GM12878 (cell line): Measurements from ENCODE around the gene LRP1. TPM values are rescaled to one million over a fixed set of nuclear protein-coding genes. Genes with fewer than 3 reads are reported as not detected.
A peak's percentile ranks its signal among the peaks of the same experiment; 100 is the strongest.

ENCODE experiments used
- ATAC-seq: fragments of 200-7000 bp; cut with Tn5 transposase; 3 replicates; pipeline ENCODE4 v1.9.1; 2020; ENCODE audit warnings: mild to moderate bottlenecking, moderate library complexity
- BruUV-seq: library from RNA; stranded (reverse); fragments of 400-500 nt; replicated peaks from 2 replicates; lab custom pipeline; 2021; lab: Mats Ljungman, UMichigan
- CTCF ChIA-PET: fragments of 300-600 bp; sonication (Branson Sonifier 250); formaldehyde crosslinking; extraction: SDS; loops from one replicate; lab custom pipeline; 2021; ENCODE audit warnings: inconsistent platforms; lab: Yijun Ruan, JAX
- POLR2A ChIA-PET: fragments of 350-600 bp; formaldehyde crosslinking; extraction: SDS; loops from one replicate; lab custom pipeline; 2021; ENCODE audit warnings: inconsistent platforms; lab: Charles Lee
- RAD21 ChIA-PET: fragments of 300-600 bp; sonication (Branson Sonifier 250); formaldehyde crosslinking; loops from one replicate; lab custom pipeline; 2023; ENCODE audit warnings: antibody characterized with exemption; ENCODE audit not compliant: unreplicated experiment; lab: Charles Lee
- SMC1A ChIA-PET: fragments of 300-600 bp; sonication (Branson Sonifier 250); formaldehyde crosslinking; loops from one replicate; lab custom pipeline; 2023; ENCODE audit not compliant: unreplicated experiment, uncharacterized antibody; lab: Charles Lee
- DNase-seq: peaks from one replicate; pipeline ENCODE4 v3.0.0-alpha.2; 2011; ENCODE audit warnings: low read depth, low spot score
- FAIRE-seq: peaks from 3 replicates; lab custom pipeline; 2011; peaks lifted over from hg19 to GRCh38; lab: Jason Lieb, UNC
- H2AFZ ChIP-seq: 2 replicates; pipeline ENCODE4 v1.6.0; 2011; ENCODE audit warnings: low read depth, low read length, control low read depth; ENCODE audit not compliant: control insufficient read depth
- H3K27ac ChIP-seq: 2 replicates; pipeline ENCODE4 v1.5.1; 2011; ENCODE audit warnings: control low read depth; ENCODE audit not compliant: control insufficient read depth, insufficient read depth
- H3K27me3 ChIP-seq, 2 experiments: replicated peaks in 1 of 2; 2 replicates each; pipeline versions ENCODE4 v1.6.0 to v1.6.1; 2011; ENCODE audit warnings: low read length in 1 of 2; ENCODE audit not compliant: control insufficient read depth in 2 of 2, insufficient read depth in 2 of 2
- H3K36me3 ChIP-seq, 2 experiments: 2 replicates each; pipeline ENCODE4 v1.5.1; 2011; ENCODE audit warnings: low read length in 1 of 2; ENCODE audit not compliant: control insufficient read depth in 2 of 2, insufficient read depth in 2 of 2
- H3K4me1 ChIP-seq: 2 replicates; pipeline ENCODE4 v1.6.1; 2011; ENCODE audit warnings: mild to moderate bottlenecking, low read length, moderate library complexity, mixed read lengths; ENCODE audit not compliant: control insufficient read depth, insufficient read depth
- H3K4me2 ChIP-seq: 2 replicates; pipeline ENCODE4 v1.6.0; 2011; ENCODE audit warnings: control low read depth; ENCODE audit not compliant: control insufficient read depth, insufficient read depth
- H3K4me3 ChIP-seq: fragments of 200-600 bp; sonication (generic); 2 replicates; pipeline ENCODE4 v1.5.1; 2016
- H3K79me2 ChIP-seq: 2 replicates; pipeline ENCODE4 v1.6.0; 2011; ENCODE audit warnings: low read length; ENCODE audit not compliant: control insufficient read depth, insufficient read depth
- H3K9ac ChIP-seq: 2 replicates; pipeline ENCODE4 v1.8.0; 2011; ENCODE audit warnings: low read length, control low read depth, mixed read lengths; ENCODE audit not compliant: control insufficient read depth, insufficient read depth
- H3K9me3 ChIP-seq: replicated peaks from 3 replicates; pipeline ENCODE4 v1.5.1; 2011; ENCODE audit warnings: mild to moderate bottlenecking, low read length; ENCODE audit not compliant: control insufficient read depth, insufficient read depth
- H4K20me1 ChIP-seq: 2 replicates; pipeline ENCODE4 v1.6.0; 2011; ENCODE audit not compliant: control insufficient read depth, insufficient read depth
- BCL11A ChIP-seq: IDR thresholded peaks from 2 replicates; pipeline ENCODE4 v1.6.1; 2011; ENCODE audit warnings: low read depth, low read length
- CHD4 ChIP-seq: fragments of 200-600 bp; sonication (generic); IDR thresholded peaks from 2 replicates; pipeline ENCODE4 v1.6.1; 2016; ENCODE audit warnings: mild to moderate bottlenecking
- CREB1 ChIP-seq: IDR thresholded peaks from 2 replicates; pipeline ENCODE4 v1.6.1; 2012; ENCODE audit warnings: low read depth, mild to moderate bottlenecking, inconsistent platforms
- ETV6 ChIP-seq, 2 experiments: fragments of 450-650 bp in 1 of 2; IDR thresholded peaks in 1 of 2; conservative IDR thresholded peaks in 1 of 2; 2 replicates each; pipeline ENCODE4 v1.6.1; 2014; ENCODE audit warnings: antibody characterized with exemption in 1 of 2, borderline replicate concordance in 1 of 2, low read depth in 1 of 2, mild to moderate bottlenecking in 1 of 2, moderate library complexity in 1 of 2
- IRF3 ChIP-seq: fragments of 450-650 bp; IDR thresholded peaks from 2 replicates; pipeline ENCODE4 v1.6.1; 2014; ENCODE audit warnings: mild to moderate bottlenecking
- MTA2 ChIP-seq: fragments of 450-650 bp; IDR thresholded peaks from 2 replicates; pipeline ENCODE4 v1.6.1; 2016; ENCODE audit warnings: low read depth, mild to moderate bottlenecking, moderate library complexity
- NFXL1 ChIP-seq: fragments of 450-650 bp; IDR thresholded peaks from 2 replicates; pipeline ENCODE4 v1.6.1; 2017; ENCODE audit warnings: antibody characterized with exemption, mild to moderate bottlenecking, borderline replicate concordance
- PAX8 ChIP-seq: fragments of 450-650 bp; IDR thresholded peaks from 2 replicates; pipeline ENCODE4 v1.6.1; 2017; ENCODE audit warnings: mild to moderate bottlenecking, moderate library complexity
- POLR2A ChIP-seq: IDR thresholded peaks from 2 replicates; pipeline ENCODE4 v1.6.1; 2011; ENCODE audit warnings: low read depth, mild to moderate bottlenecking, low read length
- REST ChIP-seq: IDR thresholded peaks from 2 replicates; pipeline ENCODE4 v1.6.1; 2012; ENCODE audit warnings: mild to moderate bottlenecking, low read depth, low read length
- RFX5 ChIP-seq: IDR thresholded peaks from 2 replicates; pipeline ENCODE4 v1.6.1; 2011; ENCODE audit warnings: low read depth, low read length, improper control_type of control experiment
- SREBF1 ChIP-seq: IDR thresholded peaks from 2 replicates; pipeline ENCODE4 v1.6.1; 2012; ENCODE audit warnings: mild to moderate bottlenecking, low read length
- TAF1 ChIP-seq: IDR thresholded peaks from 2 replicates; pipeline ENCODE4 v1.6.1; 2011; ENCODE audit warnings: mild to moderate bottlenecking, low read depth, low read length, borderline replicate concordance
- YY1 ChIP-seq: IDR thresholded peaks from 2 replicates; pipeline ENCODE4 v1.6.1; 2011; ENCODE audit warnings: low read depth, mild to moderate bottlenecking, low read length
- ZBED1 ChIP-seq: IDR thresholded peaks from 2 replicates; pipeline ENCODE4 v1.6.1; 2016; ENCODE audit warnings: borderline replicate concordance
- WGBS: methylation state at CpG from one replicate; pipeline ENCODE4 v1.1.6; 2016; ENCODE audit warnings: low lambda C conversion rate; ENCODE audit not compliant: insufficient replicate concordance, insufficient coverage; ENCODE audit errors: missing lambda C conversion rate; 5-methylcytosine and 5-hydroxymethylcytosine counted together
- in situ Hi-C: fragments of 300-500 bp; cut with MboI; formaldehyde crosslinking; loops from 9 replicates; pipeline ENCODE4 v1.14.3; 2018; ENCODE audit warnings: mixed read lengths
- intact Hi-C: fragments of 100-400 bp; cut with micrococcal nuclease; formaldehyde crosslinking; loops from one replicate; pipeline ENCODE4 v1.14.2; 2022; ENCODE audit not compliant: unreplicated experiment
- polyA plus RNA-seq, 11 experiments: library from polyadenylated mRNA; depleted of rRNA in 4 of 11; unstranded in 6 of 11; stranded (reverse) in 5 of 11; fragments of >200 nt; fragmentation: Nextera tagmentation in 4 of 11; fragmentation: Illumina TruSeq in 1 of 11; extraction: Ambion mirVana in 4 of 11; extraction: Trizol in 1 of 11; gene quantifications; 1 replicate in 1 of 11; 2 replicates in 10 of 11; pipeline versions ENCODE4 v1.2.1 to v1.2.3, GENCODE V29; 2011 to 2016; ENCODE audit warnings: inconsistent platforms in 2 of 11, missing spikeins in 2 of 11, low read depth in 1 of 11
- total RNA-seq, 4 experiments: library from RNA; depleted of rRNA in 3 of 4; stranded (reverse); fragments of >200 nt in 3 of 4; fragmentation: Illumina TruSeq in 1 of 4; extraction: Trizol in 1 of 4; gene quantifications; 2 replicates each; pipeline versions ENCODE4 v1.2.1 to v1.2.3, GENCODE V29; 2013 to 2021
- TF ChIP-seq, protein P1 (sequence below): IDR thresholded peaks from 2 replicates; pipeline ENCODE4 v1.6.1; 2012; ENCODE audit warnings: low read depth, low read length, improper control_type of control experiment
- TF ChIP-seq, protein P2 (sequence below): fragments of 450-650 bp; conservative IDR thresholded peaks from 2 replicates; pipeline ENCODE4 v1.6.1; 2017; ENCODE audit warnings: mild to moderate bottlenecking, moderate library complexity

Gene LRP1
- total and polyA plus RNA-seq, 10 of the 15 experiments (the other 5 are each of a cell fraction or from before 2014, with no cell fraction given): under 0.01 to 1.1 (median 0.20) TPM; not detected in 2

- H3K4me3 ChIP-seq: no peak overlapping the region
- H2AFZ ChIP-seq: no peak overlapping the region
- no peaks in the 10 kb centered on the region for H4K20me1 ChIP-seq
- no peak for TF ChIP-seq CREB1
- TF ChIP-seq PAX8: no peak
- no peak for TF ChIP-seq ZBED1
- TF ChIP-seq NFXL1: no peak
- no peak for TF ChIP-seq SREBF1
- TF ChIP-seq POLR2A: no peak
- no peak for TF ChIP-seq BCL11A
- no peak for TF ChIP-seq CHD4
- no peak for TF ChIP-seq TAF1
- TF ChIP-seq, protein P1, sequence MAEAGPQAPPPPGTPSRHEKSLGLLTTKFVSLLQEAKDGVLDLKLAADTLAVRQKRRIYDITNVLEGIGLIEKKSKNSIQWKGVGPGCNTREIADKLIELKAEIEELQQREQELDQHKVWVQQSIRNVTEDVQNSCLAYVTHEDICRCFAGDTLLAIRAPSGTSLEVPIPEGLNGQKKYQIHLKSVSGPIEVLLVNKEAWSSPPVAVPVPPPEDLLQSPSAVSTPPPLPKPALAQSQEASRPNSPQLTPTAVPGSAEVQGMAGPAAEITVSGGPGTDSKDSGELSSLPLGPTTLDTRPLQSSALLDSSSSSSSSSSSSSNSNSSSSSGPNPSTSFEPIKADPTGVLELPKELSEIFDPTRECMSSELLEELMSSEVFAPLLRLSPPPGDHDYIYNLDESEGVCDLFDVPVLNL: no peak
- TF ChIP-seq ETV6 (conservative IDR thresholded peaks at IDR 0.05 in 1 of 2, IDR thresholded peaks at IDR 0.05 in 1 of 2; ENCODE audit: borderline replicate concordance in 1 of 2, low read depth in 1 of 2): no peak
- no peak for TF ChIP-seq IRF3
- TF ChIP-seq, protein P2, sequence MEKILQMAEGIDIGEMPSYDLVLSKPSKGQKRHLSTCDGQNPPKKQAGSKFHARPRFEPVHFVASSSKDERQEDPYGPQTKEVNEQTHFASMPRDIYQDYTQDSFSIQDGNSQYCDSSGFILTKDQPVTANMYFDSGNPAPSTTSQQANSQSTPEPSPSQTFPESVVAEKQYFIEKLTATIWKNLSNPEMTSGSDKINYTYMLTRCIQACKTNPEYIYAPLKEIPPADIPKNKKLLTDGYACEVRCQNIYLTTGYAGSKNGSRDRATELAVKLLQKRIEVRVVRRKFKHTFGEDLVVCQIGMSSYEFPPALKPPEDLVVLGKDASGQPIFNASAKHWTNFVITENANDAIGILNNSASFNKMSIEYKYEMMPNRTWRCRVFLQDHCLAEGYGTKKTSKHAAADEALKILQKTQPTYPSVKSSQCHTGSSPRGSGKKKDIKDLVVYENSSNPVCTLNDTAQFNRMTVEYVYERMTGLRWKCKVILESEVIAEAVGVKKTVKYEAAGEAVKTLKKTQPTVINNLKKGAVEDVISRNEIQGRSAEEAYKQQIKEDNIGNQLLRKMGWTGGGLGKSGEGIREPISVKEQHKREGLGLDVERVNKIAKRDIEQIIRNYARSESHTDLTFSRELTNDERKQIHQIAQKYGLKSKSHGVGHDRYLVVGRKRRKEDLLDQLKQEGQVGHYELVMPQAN: no peak
- TF ChIP-seq MTA2: no peak
- TF ChIP-seq YY1: no peak
- TF ChIP-seq RFX5: no peak
- TF ChIP-seq REST: no peak
- H3K4me1 ChIP-seq: peaks cover 39% of the 10 kb centered on the region
- H3K27ac ChIP-seq: 0 out of 2 replicates have a peak overlapping the region, but pooled peaks have one; percentile 11
- in situ Hi-C loops (no loop called here), intact Hi-C loops (no loop called here)
- H3K36me3 ChIP-seq: peaks cover 17 to 21% of the 10 kb centered on the region in 2 experiments
- no peaks in the 10 kb centered on the region for H3K9me3 ChIP-seq
- RAD21 ChIA-PET: interaction anchor here (0.8 to 8.8 kb wide), 8 partner anchors 10 to 90 kb away, joined by 3 to 199 read pairs (median 6); partner anchors contain the start of genes NEMP1, STAT6 and TAC3
- 99% methylated on average over 5 of the region's 5 CpGs for WGBS
- SMC1A ChIA-PET: interaction anchor here (1.1 to 10.4 kb wide), 6 partner anchors 14 to 94 kb away, joined by 3 to 169 read pairs (median 31); partner anchors contain the start of genes NEMP1 and STAT6
- CTCF ChIA-PET: interaction anchor here (0.6 to 9.0 kb wide), 12 partner anchors 10 to 89 kb away, joined by 3 to 205 read pairs (median 6); partner anchors contain the start of genes NEMP1 and STAT6
- POLR2A ChIA-PET: interaction anchor here (0.8 to 7.6 kb wide), 4 partner anchors 13 to 403 kb away, joined by 3 to 74 read pairs (median 29); partner anchors contain the start of genes NEMP1 and STAT6
- DNase-seq (no peak), FAIRE-seq (no peak), ATAC-seq (no peak)
- H3K4me2 ChIP-seq: peak overlapping the region; percentile 68
- no peak overlapping the region; the same call in 1 of the 2 replicates for H3K9ac ChIP-seq
- H3K27me3 ChIP-seq: no peaks in the 10 kb centered on the region
- no TSS peak for BruUV-seq
- H3K79me2 ChIP-seq: peaks cover 34% of the 10 kb centered on the region
Observed at GRCh38 chr12:57092529-57092862, 35.8 kb upstream of the LRP1 start.
